ENCODE results near the gene HOXB7. TPM values are rescaled to one million over a fixed set of nuclear protein-coding genes. Genes with fewer than 3 reads are reported as not detected.
A peak's percentile ranks its signal among the peaks of the same experiment; 100 is the strongest.

The HOXB7 gene
- total and polyA plus RNA-seq, 10 of the 15 experiments (the other 5 are each of a cell fraction or from before 2014, with no cell fraction given), result 2.8 to 7.4 (median 4.2) TPM

- WGBS (ENCODE audit: insufficient coverage, insufficient replicate concordance, low lambda C conversion rate, missing lambda C conversion rate), result 7% methylated on average over 23 of the region's 26 CpGs
- H3K27ac ChIP-seq (ENCODE audit: control insufficient read depth, insufficient read depth), result no peak overlapping the region
- peaks cover 10% of the 10 kb centered on the region for H3K4me1 ChIP-seq (ENCODE audit: control insufficient read depth, insufficient read depth, low read length)
- H3K36me3 ChIP-seq (ENCODE audit: control insufficient read depth in 2 of 2, insufficient read depth in 2 of 2, low read length in 1 of 2), result no peaks in the 10 kb centered on the region
- ChIA-PET SMC1A (ENCODE audit: uncharacterized antibody, unreplicated experiment) (interaction anchor here (1.0 kb wide), 2 partner anchors 84 to 323 kb away, joined by 3 to 4 read pairs; no protein-coding TSS in a partner anchor), CTCF (interaction anchor here (0.5 kb wide), 1 partner anchor 522 kb away, joined by 3 read pairs; no protein-coding TSS in a partner anchor), POLR2A (interaction anchor here (0.5 kb wide), 1 partner anchor 86 kb away, joined by 5 read pairs; no protein-coding TSS in a partner anchor), RAD21 (ENCODE audit: unreplicated experiment) (no interaction called here)
- BruUV-seq (replicated peaks), result no TSS peak
- no peak for TF ChIP-seq REST (IDR thresholded peaks at IDR 0.05; ENCODE audit: low read depth, low read length)
- TF ChIP-seq SMAD1 (IDR thresholded peaks at IDR 0.05; ENCODE audit: low read depth, partially characterized antibody), result no peak
- no peak for TF ChIP-seq ESRRA (IDR thresholded peaks at IDR 0.05; ENCODE audit: low read length)
- no peak for TF ChIP-seq ATF7 (IDR thresholded peaks at IDR 0.05; ENCODE audit: low read depth)
- TF ChIP-seq E2F4 (IDR thresholded peaks at IDR 0.05; ENCODE audit: low read depth, low read length), result no peak
- TF ChIP-seq ZNF274 (IDR thresholded peaks at IDR 0.05; ENCODE audit: insufficient read depth, insufficient read length), result no peak
- no peak for TF ChIP-seq ZBED1 (IDR thresholded peaks at IDR 0.05; ENCODE audit: borderline replicate concordance)
- no peak for TF ChIP-seq SUZ12 (IDR thresholded peaks at IDR 0.05; ENCODE audit: unreplicated experiment)
- no peak for TF ChIP-seq ZBTB33 (IDR thresholded peaks at IDR 0.05)
- TF ChIP-seq KLF5 (IDR thresholded peaks at IDR 0.05; ENCODE audit: partially characterized antibody), result no peak
- no peak for TF ChIP-seq NR2C2 (IDR thresholded peaks at IDR 0.05; ENCODE audit: borderline replicate concordance, control insufficient read depth, insufficient read length, low read depth)
- TF ChIP-seq USF2 (IDR thresholded peaks at IDR 0.05; ENCODE audit: borderline replicate concordance, low read depth, low read length), result no peak
- TF ChIP-seq MAX (IDR thresholded peaks at IDR 0.05; ENCODE audit: low read depth, low read length), result no peak
- TF ChIP-seq STAT3 (IDR thresholded peaks at IDR 0.05; ENCODE audit: low read depth, low read length), result no peak
- peak overlapping the region; percentile 66 for H3K4me2 ChIP-seq (ENCODE audit: control insufficient read depth, insufficient read depth)
- no peaks in the 10 kb centered on the region for H3K9me3 ChIP-seq (replicated peaks; ENCODE audit: control insufficient read depth, insufficient read depth, low read length)
- intact Hi-C loops (cut with micrococcal nuclease; ENCODE audit: unreplicated experiment) (no loop called here), in situ Hi-C loops (cut with MboI) (loop anchor here (5.0 kb wide), 1 partner anchor 335 kb away; no protein-coding TSS in a partner anchor)
- peak overlapping the region; percentile 79 for H3K4me3 ChIP-seq
- H3K27me3 ChIP-seq (replicated peaks in 1 of 2; ENCODE audit: control insufficient read depth in 2 of 2, insufficient read depth in 2 of 2, low read length in 1 of 2), result peaks cover 13 to 50% of the 10 kb centered on the region in 2 experiments
- FAIRE-seq (no peak), DNase-seq (ENCODE audit: low read depth, low spot score) (no peak), ATAC-seq (peak; percentile 4; the same call in 2 of the 3 replicates)
- peak overlapping the region; percentile 71; the same call in 1 of the 2 replicates for H2AFZ ChIP-seq (ENCODE audit: control insufficient read depth, low read depth, low read length)
- no peaks in the 10 kb centered on the region for H3K79me2 ChIP-seq (ENCODE audit: control insufficient read depth, insufficient read depth, low read length)
- no peaks in the 10 kb centered on the region for H4K20me1 ChIP-seq (ENCODE audit: control insufficient read depth, insufficient read depth)
- H3K9ac ChIP-seq (ENCODE audit: control insufficient read depth, insufficient read depth, low read length), result no peak overlapping the region
Measured at GRCh38 chr17:48596735-48597527, 13.9 kb downstream of the HOXB7 start.

Data from GM12878 (cell line).